Femur (tissue), 1 donor: ENCODE data around the gene ADAMTS9.

Source experiments
- DNase-seq: peaks from one replicate; pipeline ENCODE4 v3.0.0-alpha.2; 2017

Gene ADAMTS9

DNA sequence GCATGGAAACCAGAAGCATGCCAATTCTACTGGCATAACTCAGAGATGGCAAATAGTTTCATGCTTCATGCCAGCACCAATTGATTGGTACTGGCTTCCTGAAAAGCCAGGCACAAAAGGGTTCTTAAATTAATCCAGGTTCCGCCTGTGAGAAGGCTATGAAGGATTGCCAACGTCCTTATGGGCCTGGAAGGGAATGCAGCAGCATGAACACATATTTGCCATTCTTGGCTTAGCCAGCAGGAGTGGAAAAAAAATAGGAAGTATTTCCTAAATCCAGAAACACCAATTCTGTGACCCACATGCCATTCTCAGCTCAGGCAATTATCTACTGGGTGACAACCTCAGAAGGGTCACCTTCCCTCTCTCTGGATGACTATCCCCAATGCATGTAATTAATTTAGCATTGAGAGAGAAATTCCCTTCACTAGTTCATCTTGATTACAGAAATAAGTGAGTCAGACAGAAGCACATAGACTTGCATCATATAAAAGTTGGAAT lies 36.0 kb downstream of the ADAMTS9 start:
- peak; percentile 61 for DNase-seq

DNA sequence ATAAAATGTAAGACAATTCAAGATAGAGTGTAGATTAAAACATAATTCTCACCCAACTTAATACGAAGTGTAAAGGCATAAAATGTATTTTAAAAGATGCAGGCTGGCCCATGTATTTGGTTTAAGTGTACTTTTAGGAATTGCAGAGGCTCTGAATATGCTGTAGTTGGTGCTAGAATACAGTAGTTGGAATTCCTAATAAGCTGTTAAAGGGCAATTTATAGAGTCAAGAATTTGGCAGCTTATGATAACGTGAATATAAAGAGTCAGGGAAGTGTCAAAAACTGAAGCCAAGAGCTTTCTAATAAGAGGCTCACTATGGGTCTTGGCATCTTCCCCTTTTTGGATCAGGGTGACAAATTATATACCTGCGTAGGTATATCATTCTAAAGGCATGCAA lies 36.5 kb downstream of the ADAMTS9 start:
- no peak for DNase-seq

DNA sequence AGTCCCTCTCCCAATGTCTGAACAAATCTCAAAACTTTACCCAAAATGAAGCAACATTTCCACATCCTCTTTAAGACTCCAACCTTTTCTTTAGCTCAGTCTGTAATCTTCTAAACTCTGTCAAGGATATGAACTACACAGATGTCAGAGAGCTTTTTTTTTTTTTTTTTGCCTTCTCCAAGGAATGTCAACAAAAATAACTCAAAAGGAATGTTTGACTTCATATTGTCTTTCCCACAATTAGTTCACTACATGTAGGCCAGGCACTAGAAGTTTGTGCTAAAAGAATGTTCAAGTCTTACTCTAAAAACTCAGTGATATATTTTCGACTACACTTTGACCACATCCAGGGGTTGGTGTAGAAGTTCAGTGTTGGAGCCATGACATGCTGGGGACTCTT lies 37.1 kb downstream of the ADAMTS9 start:
- no peak for DNase-seq

DNA sequence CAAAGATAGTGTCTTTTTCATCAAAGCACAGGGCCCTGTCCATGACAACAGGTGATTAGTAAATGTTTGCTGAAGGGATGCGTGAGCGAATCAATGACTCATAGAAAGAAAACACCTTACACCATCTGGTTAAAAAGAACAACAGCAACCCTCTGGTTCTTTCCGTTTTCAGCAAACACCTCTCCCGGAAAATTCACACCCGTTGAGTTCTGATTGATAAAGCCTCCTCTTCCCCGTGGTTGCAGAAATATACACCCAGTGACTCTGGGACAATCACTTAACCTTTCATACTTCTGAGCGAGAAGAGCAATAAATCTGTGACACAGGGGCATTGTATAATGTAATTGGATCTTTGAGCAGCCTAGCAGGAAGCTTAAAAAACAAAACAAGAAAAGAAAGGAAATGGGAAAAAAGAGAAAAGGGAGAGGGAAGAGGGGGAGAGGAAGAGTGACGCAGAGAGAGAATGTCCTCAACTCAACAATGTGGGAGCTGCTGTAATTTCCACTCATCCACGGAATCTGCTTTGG lies 37.6 kb downstream of the ADAMTS9 start:
- no peak for DNase-seq

DNA sequence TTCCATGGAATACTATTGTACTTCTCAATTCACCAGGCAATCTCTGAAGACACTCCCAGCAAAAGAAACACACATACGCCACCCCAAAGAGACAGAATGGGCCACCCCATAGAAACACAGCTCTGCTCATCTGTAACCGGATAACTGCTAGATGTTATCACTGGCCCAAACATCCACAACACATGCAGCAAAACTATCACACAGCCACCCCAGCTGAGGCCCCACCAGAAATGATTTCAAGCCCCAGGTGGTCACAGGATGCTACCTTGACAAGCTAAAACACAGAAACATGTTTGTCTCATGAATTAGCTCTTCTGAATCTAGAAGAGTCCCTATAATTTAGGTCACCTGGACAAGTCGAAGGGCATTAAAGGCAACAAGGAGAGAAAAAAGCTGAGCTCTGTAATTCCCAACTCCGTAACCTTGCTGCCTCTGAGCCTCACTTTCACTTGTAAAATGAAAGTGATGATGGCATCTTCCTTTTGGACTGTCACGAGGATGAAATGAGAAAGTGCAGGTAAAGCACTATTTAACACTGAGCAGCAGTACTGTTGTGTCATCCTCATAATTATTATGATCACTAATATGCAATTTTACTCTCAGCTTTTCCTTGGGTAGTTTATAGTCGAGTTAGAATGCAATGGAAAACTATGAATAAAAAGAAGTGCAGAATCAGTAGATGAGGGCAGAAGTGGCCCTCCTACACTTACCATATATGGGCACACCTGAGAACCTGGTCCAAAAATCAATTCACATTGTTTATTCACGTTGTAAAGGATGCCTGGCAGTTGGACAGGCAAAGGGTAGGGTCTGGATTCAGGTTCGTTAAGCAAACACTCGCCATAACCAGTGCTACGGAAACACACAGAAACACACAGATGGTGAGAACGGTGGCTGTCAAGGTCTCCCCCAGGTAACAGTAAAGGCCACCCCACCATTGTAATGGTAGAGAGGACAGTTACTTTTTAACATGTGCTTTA lies 38.6 kb downstream of the ADAMTS9 start:
- DNase-seq, result no peak

DNA sequence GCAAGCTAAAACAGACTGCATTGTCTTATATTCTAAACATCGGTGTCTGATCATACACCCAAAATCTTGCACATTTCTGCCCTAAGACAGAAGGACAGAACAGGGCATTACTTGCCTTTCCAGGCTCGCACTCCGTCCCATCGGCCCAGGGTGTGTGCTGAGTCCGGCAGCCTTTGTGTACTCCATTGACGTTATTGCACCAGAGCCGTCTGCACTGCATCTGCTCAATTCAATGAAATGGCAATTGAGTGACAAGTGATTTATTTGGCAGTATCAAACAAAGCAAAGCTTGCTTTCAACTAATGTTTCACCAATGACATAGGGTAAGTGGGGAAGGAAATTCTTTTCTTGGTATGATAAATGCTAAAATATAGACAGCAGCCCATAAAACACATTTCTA lies 40.0 kb downstream of the ADAMTS9 start:
- no peak for DNase-seq

DNA sequence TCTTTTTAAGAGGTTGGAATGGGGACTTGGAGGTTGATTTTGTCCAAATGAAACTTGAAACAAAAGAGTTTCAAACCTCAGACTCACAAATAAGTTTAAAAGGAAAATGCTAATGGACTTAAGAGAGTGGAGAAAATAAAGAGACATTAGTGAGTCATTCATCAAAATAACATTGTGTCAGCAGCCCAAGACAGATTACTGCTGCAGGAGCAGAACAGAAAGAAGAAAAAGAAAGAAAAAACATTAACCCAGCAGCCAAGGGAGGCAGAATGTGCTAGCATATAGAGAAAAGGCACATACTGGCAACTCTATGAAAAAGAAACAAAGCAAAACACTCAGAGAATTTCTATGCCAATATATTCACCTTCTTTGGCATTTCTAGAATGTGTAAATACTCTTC lies 42.6 kb downstream of the ADAMTS9 start:
- DNase-seq, result no peak

DNA sequence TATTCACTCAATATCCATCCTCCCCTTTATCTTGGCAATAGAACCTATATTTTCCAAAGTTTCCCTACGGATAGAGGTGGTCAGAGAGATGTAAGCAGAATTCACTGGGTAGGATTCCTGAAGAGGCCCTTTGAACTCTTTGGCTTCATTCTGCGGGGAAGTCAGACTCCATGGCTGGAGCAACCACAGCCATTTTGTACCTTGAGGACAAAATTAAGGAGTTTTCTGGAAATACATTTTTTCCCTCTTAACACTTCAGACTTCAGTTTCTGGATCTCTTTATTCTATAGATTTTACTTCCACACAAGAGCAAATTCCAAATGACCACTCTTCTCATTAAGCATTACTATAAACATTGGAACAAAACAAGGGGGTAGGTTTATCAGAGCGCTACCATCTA lies 43.3 kb downstream of the ADAMTS9 start:
- no peak for DNase-seq

DNA sequence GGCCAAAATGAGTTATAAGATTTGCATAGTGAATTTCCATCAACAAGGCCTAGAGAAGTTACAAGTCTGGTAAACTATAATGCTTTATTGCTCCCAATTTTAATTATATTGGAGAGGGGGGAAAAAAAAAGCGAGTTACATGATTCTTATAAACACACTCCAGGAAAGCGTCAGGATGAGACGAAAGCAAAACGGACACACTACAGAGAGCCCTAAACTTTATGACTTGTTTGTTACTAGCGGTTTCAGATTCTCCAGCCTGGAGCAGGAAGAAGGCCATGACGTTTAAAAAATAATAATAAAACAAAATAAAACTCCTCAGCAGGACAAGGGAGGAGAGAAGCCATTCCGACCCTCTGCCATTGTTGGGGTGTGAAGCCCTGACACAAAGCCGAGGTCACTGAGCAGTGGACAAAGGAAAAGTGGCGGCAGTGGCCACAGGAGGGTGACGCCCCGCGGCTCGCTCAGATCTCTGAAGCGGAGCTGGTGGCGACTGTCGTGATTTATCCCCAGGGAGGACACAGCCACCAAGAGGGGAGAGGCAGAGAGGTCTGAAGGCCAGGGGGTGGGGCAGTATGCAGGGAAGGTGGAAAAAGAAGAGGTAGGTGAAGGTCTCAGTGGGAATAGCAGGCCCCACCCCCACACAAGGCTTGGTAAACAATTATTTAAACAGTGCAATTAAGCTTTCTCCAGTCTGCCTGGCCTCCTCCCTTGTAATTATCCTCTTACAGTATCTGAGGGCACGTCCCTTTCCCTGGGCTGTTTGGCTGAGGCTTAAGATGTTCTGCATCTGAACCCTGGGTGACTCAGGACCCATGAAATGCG lies 45.3 kb downstream of the ADAMTS9 start:
- DNase-seq, result no peak

DNA sequence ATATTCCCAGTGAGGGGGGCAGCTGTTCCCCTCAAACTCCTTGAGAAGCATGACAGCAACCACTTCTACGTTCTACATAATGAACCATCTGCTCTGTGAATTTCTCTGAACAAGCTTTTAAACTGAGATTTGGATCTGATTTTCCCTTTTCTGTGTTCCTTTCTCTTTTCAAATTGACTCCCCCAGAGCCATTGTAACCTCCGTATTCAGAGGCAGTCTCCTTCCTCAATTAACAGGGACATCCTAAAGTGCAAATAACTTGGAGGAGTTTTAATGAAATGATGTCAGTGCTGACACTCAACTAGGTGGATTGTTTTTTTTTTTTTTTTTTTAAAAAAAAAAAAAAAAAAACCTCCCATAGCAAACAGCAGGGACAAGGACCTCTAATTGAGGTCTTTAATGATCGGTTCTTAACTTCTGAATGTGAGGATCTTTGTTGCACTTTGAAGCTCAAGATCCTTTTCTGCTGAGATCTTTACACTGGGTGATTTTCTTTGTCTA lies 48.8 kb downstream of the ADAMTS9 start:
- no peak for DNase-seq

DNA sequence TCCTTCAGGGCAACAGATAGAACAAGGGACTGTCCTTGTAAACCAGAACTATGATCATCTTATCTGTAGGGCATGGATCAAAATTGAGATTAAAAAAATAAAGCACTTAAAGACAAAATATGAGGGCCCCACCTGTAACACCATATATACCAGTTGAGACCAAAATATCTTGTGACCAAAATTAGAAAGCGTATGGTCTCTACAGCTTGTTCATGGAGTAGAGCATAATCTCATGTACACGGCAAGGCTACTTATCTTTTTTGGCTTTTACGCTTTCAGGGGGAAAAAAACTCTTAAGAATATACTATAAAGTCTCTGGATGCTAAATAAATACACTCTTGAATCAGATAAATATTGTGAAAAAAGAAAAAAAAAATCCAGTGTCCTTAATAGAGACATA lies 49.3 kb downstream of the ADAMTS9 start:
- DNase-seq, result no peak

DNA sequence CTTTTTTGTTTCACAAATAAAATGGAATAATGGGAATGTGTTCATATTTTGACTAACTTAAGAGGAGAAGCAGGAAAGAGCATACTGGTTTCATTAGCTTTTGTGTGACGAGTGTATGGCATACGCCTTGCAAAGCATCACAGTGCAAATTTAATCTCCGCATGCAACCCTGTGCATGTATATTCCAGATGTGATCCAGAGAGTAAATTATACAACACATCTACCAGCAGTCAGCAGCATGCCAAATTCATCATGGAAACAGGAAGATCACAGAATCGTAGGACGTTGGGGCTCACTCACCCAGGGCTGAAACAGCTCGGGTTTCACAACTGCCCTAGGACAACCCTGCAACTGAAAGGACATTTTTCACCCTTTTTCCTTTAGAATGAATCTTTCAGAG lies 53.4 kb downstream of the ADAMTS9 start:
- peak; percentile 59 for DNase-seq

DNA sequence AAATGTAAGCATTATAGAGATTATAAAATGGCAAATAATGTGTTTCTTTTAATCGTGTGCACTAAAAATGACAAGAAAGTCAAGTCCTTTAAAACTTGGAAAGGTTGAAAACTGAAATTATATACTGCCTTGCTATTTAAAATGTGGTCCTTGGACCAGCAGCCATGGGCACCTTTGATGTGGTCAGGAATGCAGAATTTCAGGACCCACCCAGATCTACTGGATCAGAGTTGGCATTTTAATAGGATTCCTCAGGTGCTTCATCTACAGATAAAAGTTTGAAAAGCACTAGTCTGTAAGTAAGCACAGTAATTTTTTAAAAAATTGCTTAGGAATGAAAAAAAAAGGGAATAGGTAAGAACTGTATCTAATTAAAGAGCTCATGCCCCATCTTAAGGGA lies 55.8 kb downstream of the ADAMTS9 start:
- DNase-seq, result no peak

DNA sequence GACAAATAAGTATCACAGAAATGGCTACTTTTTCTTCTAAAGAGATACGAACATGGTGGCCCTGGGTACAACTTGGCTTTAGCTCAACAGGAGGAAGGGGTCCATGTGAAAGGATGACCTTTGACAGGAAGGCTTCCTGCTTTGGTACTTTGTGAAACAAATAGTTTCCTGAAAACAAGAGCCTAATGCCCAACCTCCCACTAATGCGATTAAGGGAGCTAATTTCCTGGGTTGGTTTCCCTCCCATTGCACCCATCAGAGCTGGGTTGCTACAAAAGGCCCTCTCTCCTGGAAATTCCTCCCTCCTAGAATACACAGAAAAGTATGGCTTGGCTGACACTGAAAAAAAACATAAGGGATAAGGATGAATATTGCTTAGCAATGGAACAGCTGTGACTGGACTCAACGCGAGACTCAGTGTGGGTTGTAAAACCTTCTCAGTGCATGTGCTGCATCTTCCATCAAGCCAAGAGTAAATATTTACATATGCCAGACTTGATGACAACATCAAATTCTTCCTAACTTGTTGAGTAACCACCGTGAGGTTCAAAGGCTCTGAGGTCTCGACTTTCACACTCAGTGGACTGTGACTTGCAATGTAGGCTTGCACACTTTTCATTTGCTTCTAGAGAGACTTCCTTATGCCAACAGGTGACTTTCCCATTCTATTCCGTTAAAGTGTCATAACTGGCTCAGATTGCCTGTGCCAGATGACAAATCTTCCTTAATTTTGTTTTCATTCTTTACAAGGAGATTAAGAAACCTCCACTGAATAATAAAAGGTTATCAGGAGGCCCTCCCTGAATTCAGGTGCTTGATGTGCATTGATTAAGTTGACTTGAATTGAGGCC lies 60.1 kb downstream of the ADAMTS9 start:
- no peak for DNase-seq

DNA sequence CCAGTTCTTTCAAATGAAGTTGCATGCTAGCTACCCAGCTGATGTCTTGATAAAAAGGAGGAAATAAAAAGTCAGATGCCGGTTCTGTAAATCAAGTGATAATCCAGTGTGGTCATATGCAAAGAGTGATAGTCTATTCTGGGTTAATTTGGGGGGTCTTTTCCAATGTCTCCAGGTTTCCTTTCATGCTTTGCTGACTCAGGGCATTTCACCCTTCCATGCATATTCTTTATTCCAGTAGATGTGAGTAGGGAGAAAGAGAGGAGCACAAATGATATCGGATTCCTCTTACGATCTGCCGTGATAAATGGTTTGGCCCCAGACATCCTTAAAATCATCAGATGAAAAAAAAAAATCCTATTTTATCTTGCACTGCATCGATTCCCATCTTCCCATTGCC lies 60.8 kb downstream of the ADAMTS9 start:
- no peak for DNase-seq

DNA sequence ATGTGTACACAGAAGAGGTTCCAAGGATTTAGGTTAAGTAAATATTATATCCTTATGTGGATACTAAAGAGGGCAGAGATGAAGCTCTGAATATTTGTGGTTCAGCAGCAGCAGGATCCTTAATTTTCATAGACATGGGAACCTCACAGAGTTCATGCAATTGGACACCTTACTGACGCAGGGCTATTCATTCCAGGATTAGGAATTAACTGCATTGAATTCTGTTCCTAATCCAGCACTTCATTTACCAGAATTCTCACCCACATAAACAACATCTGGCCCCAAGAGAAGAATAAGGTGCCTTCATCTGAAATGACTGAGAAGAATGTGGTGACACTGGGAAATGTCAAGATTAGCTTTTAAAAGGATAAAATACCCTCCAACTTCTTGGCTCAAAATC lies 62.4 kb downstream of the ADAMTS9 start:
- DNase-seq, result no peak

DNA sequence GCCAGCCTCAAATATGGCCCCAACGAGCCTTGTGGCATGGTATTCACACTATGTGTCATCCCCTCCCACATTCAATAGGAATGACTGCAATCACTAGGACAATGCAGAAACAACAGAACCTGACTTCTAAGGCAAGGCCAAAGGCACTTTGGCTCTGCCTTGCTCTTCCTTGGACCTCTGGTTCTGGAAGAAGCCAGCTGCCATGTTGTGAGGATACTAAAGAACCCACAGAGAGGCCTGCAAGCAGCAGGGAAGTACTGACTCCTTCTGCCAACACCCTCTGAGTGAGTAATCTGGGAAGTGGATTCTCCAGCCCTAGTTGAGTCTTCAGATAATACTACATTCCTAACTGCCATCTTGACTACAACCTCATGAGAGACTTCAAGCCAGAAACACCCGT lies 64.7 kb downstream of the ADAMTS9 start:
- no peak for DNase-seq

DNA sequence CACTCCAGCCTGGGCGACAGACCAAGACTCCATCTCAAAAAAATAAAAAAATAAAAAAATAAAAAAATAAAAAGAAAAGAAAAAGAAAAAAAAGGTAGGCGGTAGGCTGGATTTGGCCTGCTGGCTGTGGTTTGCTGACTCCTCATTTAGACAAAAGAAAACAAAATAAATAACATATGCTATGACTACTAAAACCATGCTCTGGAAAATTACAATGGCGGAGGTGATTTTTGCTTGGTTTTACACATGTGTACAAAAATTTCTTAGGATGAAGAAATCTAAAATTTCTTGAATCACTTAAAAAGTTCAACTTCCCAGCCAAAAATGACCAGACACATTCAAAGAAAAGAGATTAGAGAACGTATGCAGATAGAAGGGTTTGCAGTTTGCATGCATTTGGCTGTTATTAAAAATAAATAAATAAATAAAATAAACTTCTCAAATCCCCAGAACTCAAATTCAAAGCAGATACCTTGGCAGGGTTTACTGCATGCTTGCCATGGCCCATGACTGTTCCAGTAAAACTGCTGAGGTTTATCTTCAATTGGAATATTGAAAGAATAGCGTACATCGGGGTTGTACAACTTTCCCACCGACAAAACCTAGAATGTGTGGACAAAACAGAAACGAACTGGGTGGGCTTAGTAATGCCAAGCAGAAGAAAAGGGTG lies 65.9 kb downstream of the ADAMTS9 start:
- no peak for DNase-seq

DNA sequence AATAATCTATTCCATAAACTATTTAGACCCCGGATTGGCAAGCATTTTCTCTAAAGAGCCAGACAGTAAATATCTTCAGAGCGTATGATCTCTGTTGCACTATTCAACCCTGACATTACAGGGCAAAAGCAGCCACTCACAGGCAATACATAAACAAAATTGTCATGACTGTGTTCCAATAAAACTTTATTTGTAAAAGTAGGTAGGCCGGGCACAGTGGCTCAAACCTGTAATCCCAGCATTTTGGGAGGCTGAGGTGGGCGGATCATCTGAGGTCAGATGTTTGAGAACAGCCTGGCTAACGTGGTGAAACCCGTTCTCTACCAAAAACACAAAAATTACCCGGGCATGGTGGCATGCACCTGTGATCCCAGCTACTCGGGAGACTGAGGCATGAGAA lies 66.5 kb downstream of the ADAMTS9 start:
- no peak for DNase-seq

DNA sequence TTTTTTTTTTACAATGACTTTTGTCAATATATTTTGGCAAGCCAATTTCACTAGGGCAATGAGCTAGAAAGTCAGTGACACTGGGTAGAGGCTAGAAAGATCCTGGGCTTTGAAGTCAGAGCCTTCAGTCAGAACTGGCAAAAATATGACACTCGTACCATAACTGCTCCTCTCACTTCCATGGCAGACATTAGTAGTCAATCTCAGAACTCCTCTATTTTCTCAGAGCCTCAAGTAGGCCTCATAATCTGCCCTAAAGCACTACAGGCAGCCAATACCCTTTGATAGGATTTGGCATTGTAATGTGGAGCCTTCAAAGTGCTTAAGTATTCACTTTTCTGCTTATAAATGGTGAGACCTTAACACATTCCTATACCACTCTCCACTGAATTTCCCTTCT lies 67.8 kb downstream of the ADAMTS9 start:
- no peak for DNase-seq

DNA sequence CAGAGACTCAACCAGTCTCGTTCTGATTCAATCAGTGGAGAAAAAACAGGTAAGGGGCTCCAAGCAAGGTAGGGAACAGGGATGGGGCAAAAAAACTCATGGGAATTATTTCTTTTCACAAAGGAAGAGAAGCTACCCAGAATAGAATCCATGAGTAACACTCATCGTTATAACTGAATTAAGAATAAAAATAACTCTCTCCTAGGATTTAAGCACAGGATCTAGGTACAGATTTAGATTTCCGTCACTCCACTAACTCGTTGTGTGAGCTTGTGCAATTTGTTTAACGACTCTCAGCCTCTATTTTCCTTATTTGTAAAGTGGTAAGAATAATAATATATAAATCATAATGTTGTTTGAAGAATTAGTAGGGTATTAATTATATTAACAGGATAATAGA lies 68.6 kb downstream of the ADAMTS9 start:
- DNase-seq, result no peak

DNA sequence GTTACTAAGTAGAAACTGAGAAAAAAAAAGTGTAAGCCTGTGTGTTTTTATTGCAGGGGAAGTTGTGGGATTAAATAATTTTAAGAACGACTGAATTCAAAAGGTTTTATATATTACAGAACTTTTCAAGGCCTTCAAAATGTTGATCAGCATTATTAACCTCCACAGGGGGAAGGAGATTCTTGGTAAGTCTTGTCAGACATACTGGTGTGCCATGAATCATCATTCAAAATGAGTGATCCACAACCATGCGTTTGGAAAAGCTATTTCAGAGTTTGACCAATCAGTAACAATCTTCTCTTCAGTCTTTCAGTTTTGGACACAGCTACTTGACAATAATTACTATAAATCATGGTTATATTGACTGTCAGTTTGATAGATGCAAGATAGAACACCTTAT lies 70.2 kb downstream of the ADAMTS9 start:
- no peak for DNase-seq
